ENCODE measurements around the gene RBPMS2. TPM values are rescaled to one million over a fixed set of nuclear protein-coding genes. Genes with fewer than 3 reads are reported as not detected.
A peak's percentile ranks its signal among the peaks of the same experiment; 100 is the strongest.

Gene RBPMS2
- total RNA-seq, 1 donor from 2014 or later = 19.7 TPM

DNA sequence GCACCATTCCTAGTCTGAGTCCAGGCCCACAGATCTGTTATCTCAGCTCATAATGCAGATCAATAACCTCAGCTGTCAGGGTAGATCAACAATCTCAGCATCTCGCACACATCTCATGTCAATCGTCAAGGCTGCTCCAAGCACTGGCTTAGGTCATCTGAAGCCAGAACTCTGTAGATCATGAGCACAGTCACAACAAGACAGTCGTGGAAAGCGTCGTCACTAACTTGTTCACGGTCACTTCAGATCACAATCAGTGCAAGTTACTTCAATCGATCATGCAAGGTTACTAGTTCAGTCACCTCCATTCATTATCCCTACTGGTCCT is 71.8 kb downstream of the RBPMS2 start:
- Mint-ChIP-seq H3K9me3 (no peaks in the 10 kb centered on the region), H3K27ac (peak overlapping the region; percentile 74), H3K27me3 (no peaks in the 10 kb centered on the region), H3K36me3 (peaks cover 15% of the 10 kb centered on the region), H3K4me1 (ENCODE audit: unreplicated experiment) (peaks cover 47% of the 10 kb centered on the region), H3K4me3 (peak overlapping the region; percentile 87)
- no peak for DNase-seq (ENCODE audit: extremely low spot score, unreplicated experiment)
- no peak for TF ChIP-seq CTCF (conservative IDR thresholded peaks at IDR 0.05)

- Mint-ChIP-seq H3K9me3 (no peaks in the 10 kb centered on the region), H3K27me3 (no peaks in the 10 kb centered on the region), H3K36me3 (peaks cover 15% of the 10 kb centered on the region), H3K4me1 (ENCODE audit: unreplicated experiment) (peaks cover 52% of the 10 kb centered on the region), H3K4me3 (peak overlapping the region; percentile 87), H3K27ac (peak overlapping the region; percentile 74)
- no peak for TF ChIP-seq CTCF (conservative IDR thresholded peaks at IDR 0.05)
- DNase-seq (ENCODE audit: extremely low spot score, unreplicated experiment) = peak; percentile 99
These were observed 72.4 kb downstream of the RBPMS2 start for GRCh38 chr15:64702816-64703631.

- Mint-ChIP-seq H3K4me3 (peak overlapping the region; percentile 87), H3K9me3 (no peaks in the 10 kb centered on the region), H3K27me3 (no peaks in the 10 kb centered on the region), H3K4me1 (ENCODE audit: unreplicated experiment) (peaks cover 61% of the 10 kb centered on the region), H3K36me3 (peaks cover 18% of the 10 kb centered on the region), H3K27ac (peak overlapping the region; percentile 74)
- no peak for DNase-seq (ENCODE audit: extremely low spot score, unreplicated experiment)
- no peak for TF ChIP-seq CTCF (conservative IDR thresholded peaks at IDR 0.05)
These were observed 73.8 kb downstream of the RBPMS2 start for GRCh38 chr15:64701482-64702184.

DNA sequence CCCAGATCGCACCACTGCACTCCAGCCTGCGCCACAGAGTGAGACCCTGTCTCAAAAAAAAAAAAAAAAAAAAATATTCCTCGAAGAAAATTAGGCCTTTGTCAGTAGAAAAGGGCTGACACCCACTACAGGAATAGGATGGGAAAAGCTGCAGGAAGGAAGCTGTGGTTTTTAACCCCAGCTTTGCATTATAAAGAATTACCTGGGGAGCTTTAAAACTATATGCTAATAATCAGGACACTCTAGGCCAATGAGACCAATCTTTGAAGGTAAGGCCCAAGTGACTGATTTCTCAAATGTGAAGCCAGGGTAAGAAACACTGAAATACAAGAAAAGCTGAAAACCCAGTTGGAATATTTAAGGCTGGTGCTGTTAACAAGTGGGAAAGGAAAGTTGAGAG is 74.3 kb downstream of the RBPMS2 start:
- Mint-ChIP-seq H3K4me1 (ENCODE audit: unreplicated experiment) (peaks cover 64% of the 10 kb centered on the region), H3K36me3 (peaks cover 18% of the 10 kb centered on the region), H3K27me3 (no peaks in the 10 kb centered on the region), H3K4me3 (peak overlapping the region; percentile 87), H3K9me3 (no peaks in the 10 kb centered on the region), H3K27ac (peak overlapping the region; percentile 74)
- no peak for TF ChIP-seq CTCF (conservative IDR thresholded peaks at IDR 0.05)
- DNase-seq (ENCODE audit: extremely low spot score, unreplicated experiment) = no peak

DNA sequence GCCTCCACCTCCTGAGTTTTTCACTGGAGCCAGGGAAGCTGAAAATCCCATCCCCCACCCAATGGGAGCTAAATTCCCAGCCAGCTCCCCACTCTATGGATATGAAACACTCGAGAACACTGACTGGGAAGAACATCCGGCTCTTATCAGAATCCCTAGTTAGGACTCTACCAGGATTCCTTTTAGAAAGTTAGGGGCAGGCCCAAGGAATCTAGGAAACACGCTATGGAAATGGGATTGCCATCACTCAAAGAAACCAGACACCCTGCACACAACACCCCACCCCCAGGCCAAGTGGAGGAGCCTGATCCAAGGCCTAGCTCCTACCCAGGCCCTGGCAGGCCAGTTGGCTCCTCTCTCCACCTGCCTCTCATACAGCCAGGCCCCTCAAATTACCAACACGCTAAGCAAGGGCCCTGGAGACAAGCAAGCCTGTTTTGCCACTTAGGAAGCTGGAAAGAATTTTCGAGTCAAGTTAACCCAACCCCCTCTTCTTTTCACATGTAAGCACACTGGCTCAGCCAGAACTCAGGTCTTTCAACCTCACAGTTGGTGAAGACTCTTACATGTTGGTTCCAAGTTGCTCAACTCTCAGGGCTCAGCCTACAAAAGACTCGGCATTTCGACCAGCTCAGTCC is 75.5 kb downstream of the RBPMS2 start:
- peaks cover 71% of the 10 kb centered on the region for H3K4me1 Mint-ChIP-seq (ENCODE audit: unreplicated experiment)
- no peaks in the 10 kb centered on the region for H3K9me3 Mint-ChIP-seq
- H3K4me3 Mint-ChIP-seq = peak overlapping the region; percentile 87
- peaks cover 21% of the 10 kb centered on the region for H3K36me3 Mint-ChIP-seq
- TF ChIP-seq CTCF (conservative IDR thresholded peaks at IDR 0.05) = no peak
- peak; percentile 77 for DNase-seq (ENCODE audit: extremely low spot score, unreplicated experiment)
- no peaks in the 10 kb centered on the region for H3K27me3 Mint-ChIP-seq
- H3K27ac Mint-ChIP-seq = peak overlapping the region; percentile 74

All from type B pancreatic cell (in vitro differentiated cells).